ENCODE results near the gene IMPDH1.

GRCh38 chr7:128434413-128435326, 24.9 kb upstream of the IMPDH1 start:
- TF ChIP-seq CTCF (IDR thresholded peaks at IDR 0.05): no peak
- TF ChIP-seq POLR2AphosphoS5 (IDR thresholded peaks at IDR 0.05): no peak
